Upper lobe of left lung (tissue), 4 donors: ENCODE data around the gene PYCR2.

ENCODE experiments used
- POLR2AphosphoS5 ChIP-seq, 2 donors: sonication (generic); formaldehyde crosslinking; IDR thresholded peaks; one replicate each; pipeline ENCODE4 v1.5.1; 2017; ENCODE audit warnings: antibody characterized with exemption in 2 of 2
- TF ChIP-seq, protein P1 (sequence below), 6 experiments: fragments of 450-650 bp in 4 of 6; fragments of 200-600 bp in 2 of 6; sonication (generic) in 2 of 6; IDR thresholded peaks; one replicate each; pipeline ENCODE4 v1.5.1; 2016 to 2019; ENCODE audit warnings: antibody characterized with exemption in 6 of 6

DNA sequence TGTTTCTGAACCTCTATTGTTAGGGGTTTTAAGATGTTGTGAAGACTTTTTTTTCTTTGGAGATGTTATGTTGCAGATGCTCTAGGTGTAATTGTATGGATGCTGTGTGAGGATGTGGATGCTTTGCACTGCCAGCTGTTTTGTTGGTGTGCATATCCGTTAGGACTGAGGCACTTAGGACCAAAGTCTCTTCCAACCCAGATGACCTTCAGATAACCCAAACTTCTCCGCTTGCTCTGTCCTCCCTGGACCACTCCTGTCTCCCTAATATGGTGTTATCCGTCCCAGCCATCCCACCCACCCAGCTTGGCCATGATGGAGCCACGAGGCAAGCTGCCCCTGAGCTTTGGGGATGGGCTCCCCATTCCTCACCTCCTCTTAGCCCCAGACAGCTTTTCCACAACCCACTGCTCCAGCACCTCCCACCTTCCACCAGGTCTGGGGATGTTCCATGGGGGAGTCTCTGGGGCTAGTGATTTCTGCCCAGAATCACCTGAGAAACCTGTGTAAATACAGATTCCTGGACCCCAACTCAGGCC, 22.1 kb upstream of the PYCR2 start:
- no peak for TF ChIP-seq POLR2AphosphoS5 (IDR thresholded peaks at IDR 0.05)
- TF ChIP-seq, protein P1, sequence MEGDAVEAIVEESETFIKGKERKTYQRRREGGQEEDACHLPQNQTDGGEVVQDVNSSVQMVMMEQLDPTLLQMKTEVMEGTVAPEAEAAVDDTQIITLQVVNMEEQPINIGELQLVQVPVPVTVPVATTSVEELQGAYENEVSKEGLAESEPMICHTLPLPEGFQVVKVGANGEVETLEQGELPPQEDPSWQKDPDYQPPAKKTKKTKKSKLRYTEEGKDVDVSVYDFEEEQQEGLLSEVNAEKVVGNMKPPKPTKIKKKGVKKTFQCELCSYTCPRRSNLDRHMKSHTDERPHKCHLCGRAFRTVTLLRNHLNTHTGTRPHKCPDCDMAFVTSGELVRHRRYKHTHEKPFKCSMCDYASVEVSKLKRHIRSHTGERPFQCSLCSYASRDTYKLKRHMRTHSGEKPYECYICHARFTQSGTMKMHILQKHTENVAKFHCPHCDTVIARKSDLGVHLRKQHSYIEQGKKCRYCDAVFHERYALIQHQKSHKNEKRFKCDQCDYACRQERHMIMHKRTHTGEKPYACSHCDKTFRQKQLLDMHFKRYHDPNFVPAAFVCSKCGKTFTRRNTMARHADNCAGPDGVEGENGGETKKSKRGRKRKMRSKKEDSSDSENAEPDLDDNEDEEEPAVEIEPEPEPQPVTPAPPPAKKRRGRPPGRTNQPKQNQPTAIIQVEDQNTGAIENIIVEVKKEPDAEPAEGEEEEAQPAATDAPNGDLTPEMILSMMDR (IDR thresholded peaks at IDR 0.05) = no peak
